Esophagus squamous epithelium (tissue), 5 donors: ENCODE measurements around the gene FNDC5. TPM values are rescaled to one million over a fixed set of nuclear protein-coding genes. Genes with fewer than 3 reads are reported as not detected.
"Not testable (repeated sequence)": the region's sequence is repeated elsewhere in the genome, so short reads cannot be mapped to it uniquely, and the experiment has no call there.

Source experiments
- DNase-seq: peaks from one replicate; lab custom pipeline; 2025; lab: John Stamatoyannopoulos, UW
- H3K27ac ChIP-seq, 4 donors: fragments of 200-600 bp; sonication (generic); one replicate each; pipeline ENCODE4 v1.5.1; 2016 to 2019; ENCODE audit warnings: mild to moderate bottlenecking in 1 of 4
- H3K27me3 ChIP-seq, 4 donors: fragments of 200-600 bp; sonication (generic); 1 replicate in 3 of 4; 2 replicates in 1 of 4; pipeline versions ENCODE4 v1.5.1 to v1.6.0; 2017 to 2021; ENCODE audit warnings: antibody characterized with exemption in 1 of 4
- H3K36me3 ChIP-seq, 3 donors: fragments of 200-600 bp; sonication (generic); one replicate each; pipeline ENCODE4 v1.5.1; 2016 to 2019
- H3K4me1 ChIP-seq, 3 donors: fragments of 200-600 bp; sonication (generic); one replicate each; pipeline ENCODE4 v1.5.1; 2017 to 2019
- H3K4me3 ChIP-seq, 4 donors: fragments of 200-600 bp; sonication (generic); 1 replicate in 3 of 4; 2 replicates in 1 of 4; pipeline ENCODE4 v1.5.1; 2016 to 2019; ENCODE audit warnings: mild to moderate bottlenecking in 2 of 4, moderate library complexity in 1 of 4
- H3K9me3 ChIP-seq, 3 donors: fragments of 200-600 bp; sonication (generic); one replicate each; pipeline ENCODE4 v1.5.1; 2016 to 2019
- CTCF ChIP-seq, 6 experiments: fragments of 450-650 bp in 4 of 6; fragments of 200-600 bp in 2 of 6; sonication (generic) in 2 of 6; IDR thresholded peaks; one replicate each; pipeline ENCODE4 v1.5.1; 2016 to 2019; ENCODE audit warnings: antibody characterized with exemption in 6 of 6, mild to moderate bottlenecking in 4 of 6, moderate library complexity in 4 of 6
- POLR2A ChIP-seq, 4 donors: fragments of 450-650 bp; IDR thresholded peaks; one replicate each; pipeline ENCODE4 v1.6.1; 2017; ENCODE audit warnings: antibody characterized with exemption in 4 of 4, mild to moderate bottlenecking in 4 of 4, moderate library complexity in 3 of 4
- WGBS, 2 donors: methylation state at CpG; one replicate each; pipeline ENCODE4 v1.1.5; 2018; 5-methylcytosine and 5-hydroxymethylcytosine counted together
- intact Hi-C: fragments of 100-400 bp; cut with DNase I; formaldehyde crosslinking; loops from one replicate; pipeline ENCODE4 v1.15.0; 2022
- total RNA-seq, 4 donors: library from RNA; depleted of rRNA; stranded (reverse); fragments of >200 nt; gene quantifications; one replicate each; pipeline ENCODE4 v1.1.0, GENCODE V29; 2016
- donor health status: DM: yes; HTN: yes; CAD: no.

Gene FNDC5
- total RNA-seq, 4 donors from 2014 or later = 0.44 to 0.76 TPM; not detected in 2

DNA sequence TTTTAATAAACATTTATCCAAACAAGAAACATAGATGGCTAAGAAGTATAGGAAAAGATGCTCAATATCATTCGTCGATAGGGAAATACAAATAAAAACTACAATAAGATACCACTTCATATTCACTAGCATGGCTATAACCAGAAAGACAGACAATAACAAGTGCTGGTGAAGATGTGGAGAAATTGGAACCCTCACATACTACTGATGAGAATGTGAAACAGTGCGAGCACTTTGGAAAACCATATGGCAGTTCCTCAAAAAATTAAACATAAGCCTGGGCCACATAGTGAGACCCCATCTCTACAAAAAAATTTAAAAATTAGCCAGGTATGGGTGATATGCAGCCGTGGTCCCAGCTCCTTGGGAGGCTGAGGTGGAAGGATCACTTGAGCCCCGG lies 39.6 kb upstream of the FNDC5 start:
- Histone ChIP-seq H3K9me3 (no peaks in the 10 kb centered on the region), H3K4me1 (no peaks in the 10 kb centered on the region), H3K36me3 (no peaks in the 10 kb centered on the region), H3K27me3 (peaks cover 0 to 6% (median 0%) of the 10 kb centered on the region in 4 donors), H3K4me3 (no peak overlapping the region), H3K27ac (no peak overlapping the region)
- no peak for DNase-seq
- TF ChIP-seq CTCF (IDR thresholded peaks at IDR 0.05) (no peak), POLR2A (IDR thresholded peaks at IDR 0.05) (no peak)
- WGBS, 2 donors = 88 to 90% methylated on average over 5 of the region's 5 CpGs
- intact Hi-C loops = no loop called here

GRCh38 chr1:32907435-32907834 lies 36.7 kb upstream of the FNDC5 start:
- Histone ChIP-seq H3K36me3 (no peaks in the 10 kb centered on the region), H3K27me3 (peaks cover 0 to 6% (median 0%) of the 10 kb centered on the region in 4 donors), H3K4me3 (no peak overlapping the region), H3K9me3 (no peaks in the 10 kb centered on the region), H3K27ac (no peak overlapping the region), H3K4me1 (peaks cover 0 to 6% (median 0%) of the 10 kb centered on the region in 3 donors)
- WGBS, 2 donors = 26 to 32% methylated on average over 4 of the region's 4 CpGs
- intact Hi-C loops = no loop called here
- DNase-seq = no peak
- TF ChIP-seq CTCF (IDR thresholded peaks at IDR 0.05) (no peak), POLR2A (IDR thresholded peaks at IDR 0.05) (no peak)

- Histone ChIP-seq H3K36me3 (no peaks in the 10 kb centered on the region), H3K27ac (no peak overlapping the region), H3K4me3 (no peak overlapping the region), H3K4me1 (peaks cover 0 to 14% (median 6%) of the 10 kb centered on the region in 3 donors), H3K9me3 (no peaks in the 10 kb centered on the region), H3K27me3 (peaks cover 0 to 14% (median 0%) of the 10 kb centered on the region in 4 donors)
- intact Hi-C loops = no loop called here
- TF ChIP-seq CTCF (IDR thresholded peaks at IDR 0.05) = no peak
- no peak for TF ChIP-seq POLR2A (IDR thresholded peaks at IDR 0.05)
- DNase-seq = no peak
- 77 to 88% methylated on average over 6 to 7 of the region's 7 CpGs for WGBS, 2 donors
Measured at GRCh38 chr1:32906654-32907053, 35.9 kb upstream of the FNDC5 start.

- peaks cover 2 to 21% (median 15%) of the 10 kb centered on the region in 3 donors for H3K4me1 ChIP-seq
- 74 to 75% methylated on average over 9 to 10 of the region's 10 CpGs for WGBS, 2 donors
- H3K4me3 ChIP-seq, H3K27ac ChIP-seq, intact Hi-C loops, DNase-seq, H3K9me3 ChIP-seq, H3K36me3 ChIP-seq: not testable (repeated sequence)
- H3K27me3 ChIP-seq = peaks cover 0 to 22% (median 0%) of the 10 kb centered on the region in 4 donors
Measured at GRCh38 chr1:32905588-32905987, 34.9 kb upstream of the FNDC5 start.

DNA sequence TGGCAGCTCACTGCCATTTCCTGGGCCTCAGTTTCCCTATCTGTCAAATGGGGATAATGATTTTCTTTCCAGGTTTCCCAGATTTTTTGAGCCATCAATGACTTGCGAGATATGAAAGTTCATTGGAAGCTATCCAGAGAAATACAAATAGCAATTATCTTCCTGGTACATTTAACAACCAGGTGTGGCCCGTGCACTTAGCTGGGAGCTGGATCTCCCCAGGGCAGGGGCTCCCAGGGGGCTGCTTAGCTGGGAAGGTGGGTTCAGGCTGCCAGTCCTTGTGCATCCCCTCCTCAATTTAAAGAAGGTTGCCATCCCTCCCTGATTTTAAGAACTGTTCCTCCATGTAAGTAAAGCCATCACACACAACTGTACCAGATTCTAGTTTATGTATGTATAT lies 34.1 kb upstream of the FNDC5 start:
- Histone ChIP-seq H3K27ac (no peak overlapping the region), H3K9me3 (no peaks in the 10 kb centered on the region), H3K27me3 (peaks cover 0 to 27% (median 0%) of the 10 kb centered on the region in 4 donors), H3K4me1 (peaks cover 9 to 29% (median 19%) of the 10 kb centered on the region in 3 donors), H3K36me3 (no peaks in the 10 kb centered on the region), H3K4me3 (no peak overlapping the region)
- TF ChIP-seq CTCF (IDR thresholded peaks at IDR 0.05) = no peak
- no peak for DNase-seq
- intact Hi-C loops = no loop called here
- 7 to 54% methylated on average over 2 of the region's 2 CpGs for WGBS, 2 donors
